Omental fat pad (tissue), 4 donors: Measurements from ENCODE around the gene ACBD6. TPM values are rescaled to one million over a fixed set of nuclear protein-coding genes. Genes with fewer than 3 reads are reported as not detected.

Experiments used
- ATAC-seq: fragments of 150-250 bp; one replicate; pipeline ENCODE4 v1.9.1; 2016; ENCODE audit warnings: mild to moderate bottlenecking, moderate library complexity; ENCODE audit not compliant: low FRiP score
- DNase-seq: peaks from one replicate; pipeline ENCODE4 v3.0.0-alpha.2; 2019; ENCODE audit warnings: low spot score
- CTCF ChIP-seq, 3 donors: fragments of 450-650 bp; IDR thresholded peaks; one replicate each; pipeline ENCODE4 v1.5.1; 2016 to 2017; ENCODE audit warnings: antibody characterized with exemption in 3 of 3, mild to moderate bottlenecking in 3 of 3, moderate library complexity in 2 of 3
- small RNA-seq: library from RNA; depleted of rRNA; stranded (forward); fragments of <200 nt; gene quantifications from one replicate; pipeline ENCODE3, GENCODE V24; 2016
- total RNA-seq, 4 donors: library from RNA; depleted of rRNA; stranded (reverse); fragments of >200 nt; gene quantifications; one replicate each; pipeline ENCODE4 v1.1.0, GENCODE V29; 2016

ACBD6 gene
- total RNA-seq, 4 donors from 2014 or later = 30.0 to 46.2 (median 38.9) TPM

- DNase-seq (no peak), ATAC-seq (no peak)
- TF ChIP-seq CTCF (IDR thresholded peaks at IDR 0.05) = no peak
Observed at GRCh38 chr1:180238675-180239074, 263.7 kb downstream of the ACBD6 start.

Small RNA genes within 50 kb of the gene (small RNA-seq; reads per million reads assigned to genes)
- gene MIR3121 = not detected
- gene RF00019 = not detected

Other genes starting within 250 kb of the ACBD6 start
- not detected for gene OVAAL, start 56.4 kb upstream of the ACBD6 start, total RNA-seq
- gene XPR1, start 129.4 kb upstream of the ACBD6 start, total RNA-seq = 10 to 100 TPM; 18.2 to 24.7 (median 20.0) TPM